T47D (cell line): ENCODE measurements around the gene IVL.

Experiments used
- DNase-seq, 2 experiments: peaks; one replicate each; pipeline versions ENCODE4 v3.0.0 to v3.0.0-alpha.2; 2011 to 2012; ENCODE audit warnings: low read depth in 1 of 2, low spot score in 1 of 2
- JUND ChIP-seq: IDR thresholded peaks from 2 replicates; pipeline ENCODE4 v1.6.1; 2012; ENCODE audit warnings: low read depth
- in situ Hi-C: cut with HindIII; loops from 2 replicates; pipeline ENCODE4 v1.10.0; 2016; ENCODE audit warnings: low sequenced_read_pairs, low pct_unique_long_range_greater_than_20kb

IVL gene

DNA sequence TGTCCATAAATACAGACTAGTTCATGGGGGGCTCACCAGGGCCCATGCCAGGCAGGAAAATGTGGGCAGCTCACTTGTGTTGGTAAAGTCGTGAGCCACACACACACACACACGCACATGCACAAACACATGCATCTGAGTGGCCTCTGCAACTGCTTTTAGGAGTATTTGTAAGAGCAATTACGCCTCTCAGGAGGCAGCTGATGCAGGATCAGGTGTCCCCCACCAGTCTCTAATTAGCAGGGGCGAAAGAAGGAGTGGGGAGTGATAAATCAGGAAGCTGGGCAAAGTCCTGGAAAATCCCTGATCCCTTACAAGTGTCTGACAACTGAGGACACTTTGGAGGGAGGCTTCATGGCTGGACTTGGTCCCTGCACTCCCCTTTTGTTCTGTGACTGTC is 5.7 kb upstream of the IVL start:
- no peak for DNase-seq
- in situ Hi-C loops, result no loop called here
- no peak for TF ChIP-seq JUND

DNA sequence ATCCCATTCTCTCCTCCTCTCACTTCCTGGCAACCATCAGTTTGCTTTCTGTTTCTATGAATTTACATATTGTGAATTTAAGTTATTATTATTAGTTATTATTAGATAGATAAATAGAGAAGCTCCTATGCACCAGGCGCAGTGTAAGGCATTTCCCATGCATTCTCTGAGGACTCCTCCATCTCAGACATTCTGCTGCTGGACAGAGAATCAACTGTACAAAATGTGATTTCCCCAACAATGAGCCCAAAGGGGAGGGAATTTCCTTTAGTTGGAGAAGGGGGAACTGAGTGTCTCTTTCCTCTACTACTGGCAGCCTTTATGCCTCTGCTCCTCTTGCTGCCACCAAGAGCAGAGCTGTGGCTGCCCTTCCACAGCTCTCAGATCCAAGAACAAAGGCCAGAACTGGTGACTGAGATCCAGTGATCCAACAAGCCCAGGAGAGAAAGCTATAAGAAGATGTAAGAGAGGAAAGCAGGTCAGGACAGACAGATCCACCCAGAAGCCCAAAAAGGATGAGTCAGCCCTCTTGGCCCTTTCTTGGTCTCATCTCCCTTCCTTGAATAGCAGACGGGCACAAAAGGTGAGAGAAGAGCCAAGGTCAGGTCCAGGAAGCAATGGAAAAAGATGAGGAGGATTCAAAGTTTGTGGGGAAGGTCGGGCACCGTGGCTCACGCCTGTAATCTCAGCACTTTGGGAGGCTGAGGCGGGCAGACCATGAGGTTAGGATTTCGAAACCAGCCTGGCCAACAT is 3.5 kb upstream of the IVL start:
- TF ChIP-seq JUND, result no peak
- in situ Hi-C loops, result no loop called here
- DNase-seq, result no peak

DNA sequence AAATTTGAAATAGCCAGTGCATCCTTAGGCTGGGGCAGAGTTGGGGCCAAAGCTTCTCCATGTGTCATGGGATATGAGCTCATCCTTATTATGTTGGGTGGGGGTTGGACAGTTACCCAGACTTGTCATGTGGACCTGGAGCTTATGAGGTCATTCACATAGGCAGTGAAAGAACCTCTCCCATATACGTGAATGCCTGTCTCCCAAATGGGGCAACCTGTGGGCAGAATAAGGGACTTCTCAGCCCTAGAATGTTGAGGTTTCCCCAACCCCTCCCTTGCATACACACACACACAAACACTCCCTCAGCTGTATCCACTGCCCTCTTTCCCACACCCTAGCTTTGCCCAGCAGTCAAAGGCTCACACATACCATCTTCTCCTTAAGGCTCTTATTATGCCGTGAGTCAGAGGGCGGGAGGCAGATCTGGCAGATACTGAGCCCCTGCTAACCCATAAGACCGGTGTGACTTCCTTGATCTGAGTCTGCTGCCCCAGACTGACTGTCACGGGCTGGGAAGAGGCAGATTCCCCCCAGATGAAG is 2.3 kb upstream of the IVL start:
- peak in 1 of 2 experiments; percentile 56 for DNase-seq
- no peak for TF ChIP-seq JUND
- in situ Hi-C loops, result no loop called here

DNA sequence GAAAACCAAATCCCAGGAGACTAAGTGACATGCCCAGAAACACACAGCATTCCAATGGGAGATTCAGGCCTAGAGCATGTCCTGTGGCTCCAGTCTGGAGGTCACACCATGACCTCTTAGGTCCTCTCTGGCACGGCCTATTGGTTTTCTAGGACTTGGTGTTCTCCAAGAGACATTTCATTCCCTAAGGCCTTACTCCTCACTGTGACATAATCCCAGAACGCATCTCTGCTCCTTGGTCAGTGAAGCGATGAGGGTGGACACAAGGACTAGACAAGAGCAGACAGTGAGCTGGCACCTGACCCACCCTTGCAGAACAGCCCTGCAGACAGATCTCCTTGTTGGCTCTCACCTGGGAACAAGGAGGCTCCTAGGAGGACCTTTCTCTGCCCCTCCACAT is 860 bp downstream of the IVL start:
- no peak for TF ChIP-seq JUND
- in situ Hi-C loops, result no loop called here
- DNase-seq, result no peak

DNA sequence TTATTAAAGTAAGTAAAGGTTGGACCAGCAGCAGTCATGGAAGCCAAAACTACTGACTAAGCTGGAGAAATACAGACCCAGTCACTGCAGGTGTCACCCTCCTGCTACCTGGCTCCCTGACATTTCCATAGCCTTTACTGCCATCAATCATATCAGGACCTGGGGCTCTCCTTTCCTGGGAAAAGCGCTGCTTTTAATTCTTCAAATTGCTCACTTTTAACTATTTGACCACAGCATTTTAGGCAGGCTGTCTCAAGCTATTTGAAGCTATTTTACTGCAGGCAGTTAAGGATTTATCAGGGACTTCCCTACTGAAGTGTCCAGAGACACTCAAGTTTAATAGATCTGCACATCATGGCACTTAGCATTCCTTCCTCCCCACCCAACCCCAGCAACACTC is 4.1 kb downstream of the IVL start:
- TF ChIP-seq JUND, result no peak
- no peak for DNase-seq
- in situ Hi-C loops, result no loop called here

DNA sequence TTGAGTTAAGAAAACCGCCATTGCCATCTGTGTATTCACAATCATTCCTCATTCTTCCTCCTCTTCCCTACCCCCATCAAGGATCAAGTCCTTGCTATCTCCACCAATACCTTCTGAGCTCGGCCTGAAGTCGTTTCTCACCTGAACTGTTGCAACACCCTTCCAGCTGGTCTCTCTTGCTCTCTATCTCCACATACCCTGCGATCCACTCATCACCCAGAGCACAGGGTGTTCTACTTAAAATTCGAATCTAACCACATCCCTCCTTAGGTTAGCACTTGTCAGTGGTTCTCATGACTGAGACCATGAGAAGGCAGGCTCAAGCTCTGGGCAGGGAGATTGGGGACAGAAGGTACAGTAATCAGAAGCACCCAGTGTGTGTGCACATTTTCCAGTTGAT is 4.6 kb downstream of the IVL start:
- in situ Hi-C loops, result no loop called here
- TF ChIP-seq JUND, result no peak
- no peak for DNase-seq

DNA sequence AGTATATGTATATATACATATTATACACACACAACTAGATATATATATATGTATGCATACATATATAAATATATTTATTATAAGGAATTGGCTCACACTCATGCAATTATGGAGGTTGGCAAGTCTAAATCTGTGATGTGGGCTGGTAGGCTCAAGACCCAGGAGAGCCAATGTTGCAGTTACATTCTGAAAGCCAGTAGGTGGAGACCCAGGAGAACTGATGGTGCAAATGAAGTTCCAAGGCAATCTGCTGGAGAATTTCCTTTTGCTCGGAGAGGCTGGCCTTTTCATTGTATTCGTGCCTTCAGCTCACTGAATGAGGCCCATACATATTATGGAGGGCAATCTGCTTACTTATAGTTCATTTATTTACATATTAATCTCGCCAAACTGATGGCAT is 9.4 kb downstream of the IVL start:
- peak in 1 of 2 experiments; percentile 70 for DNase-seq
- in situ Hi-C loops, result no loop called here
- TF ChIP-seq JUND, result no peak

DNA sequence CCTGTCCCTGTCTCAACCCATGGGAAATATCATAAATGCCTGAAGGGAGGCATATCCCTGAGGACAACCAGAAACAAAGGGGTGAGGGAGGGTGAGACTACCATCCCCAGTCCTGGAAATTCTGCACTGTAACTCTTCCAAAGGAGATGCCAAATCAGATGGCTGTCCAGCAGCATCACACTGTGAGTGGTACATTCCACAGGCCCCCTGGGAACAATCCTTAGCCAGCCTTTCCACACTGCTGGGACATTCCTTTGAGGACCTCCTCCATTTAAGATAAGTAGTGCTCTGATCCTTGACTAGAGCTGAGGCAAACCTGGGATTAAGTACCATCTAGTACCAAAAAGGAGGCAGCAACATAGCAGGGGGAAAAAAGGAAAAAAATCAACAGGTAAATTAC is 10.7 kb downstream of the IVL start:
- in situ Hi-C loops, result no loop called here
- DNase-seq, result no peak
- no peak for TF ChIP-seq JUND

DNA sequence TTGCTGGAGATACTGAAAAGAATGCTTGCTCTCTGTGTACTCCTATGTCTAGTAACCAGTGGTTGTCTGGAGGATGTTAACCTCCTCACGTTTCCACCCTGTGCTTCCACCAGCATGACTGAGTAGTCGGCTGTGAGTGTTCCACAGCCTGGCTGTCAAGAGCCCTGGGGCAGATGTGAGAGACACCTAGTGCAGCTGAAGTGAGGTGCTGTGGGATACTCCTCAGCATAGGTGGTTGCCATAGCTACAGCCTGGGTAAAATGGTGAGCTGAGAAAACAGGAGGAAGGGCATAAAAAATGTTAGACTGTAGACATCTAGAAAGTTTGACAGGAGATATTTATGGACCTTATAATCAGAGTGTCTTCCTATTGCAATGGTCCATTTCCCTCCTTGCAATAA is 15.8 kb downstream of the IVL start:
- peak in 1 of 2 experiments; percentile 58 for DNase-seq
- in situ Hi-C loops, result no loop called here
- TF ChIP-seq JUND, result no peak

DNA sequence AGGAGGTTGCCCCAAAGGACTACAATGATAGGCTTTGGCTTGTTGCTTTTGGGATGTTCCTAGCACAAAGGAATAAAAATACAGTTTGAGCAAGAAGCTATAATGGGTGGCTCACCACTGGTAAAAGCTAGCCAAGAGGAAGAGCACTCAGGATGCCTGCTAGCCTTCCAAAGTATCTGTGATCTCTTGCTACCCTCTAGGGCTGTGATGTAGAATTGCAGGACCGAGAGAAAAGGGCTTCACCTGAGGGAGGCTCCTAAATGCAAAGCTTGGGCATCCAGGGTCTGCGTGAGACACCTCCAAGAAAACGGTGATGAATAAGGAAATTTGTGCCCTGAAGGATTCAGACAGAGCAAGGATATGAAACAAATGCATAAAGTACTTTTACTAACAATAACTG is 17.7 kb downstream of the IVL start:
- in situ Hi-C loops, result no loop called here
- TF ChIP-seq JUND, result no peak
- DNase-seq, result peak; percentile 39 to 86

DNA sequence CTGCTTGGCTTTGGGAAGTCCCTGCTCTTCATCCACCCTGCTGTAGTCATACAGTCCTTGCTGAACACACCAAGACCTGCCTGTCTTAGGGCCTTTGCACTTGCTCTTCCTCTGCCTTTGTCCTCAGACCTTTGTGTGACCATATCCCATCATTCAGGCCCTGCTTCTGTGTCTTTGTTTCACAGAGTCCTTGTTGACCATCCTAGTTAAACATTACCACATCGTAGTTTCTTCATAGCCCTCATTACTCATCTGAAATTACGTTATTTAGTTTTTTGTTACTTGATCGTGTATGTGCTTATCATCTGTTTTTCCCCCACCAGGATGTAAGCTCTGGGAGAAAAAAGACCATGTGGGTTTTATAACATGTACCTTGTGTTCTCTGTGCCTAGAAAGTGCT is 20.3 kb downstream of the IVL start:
- TF ChIP-seq JUND, result no peak
- in situ Hi-C loops, result no loop called here
- DNase-seq, result no peak

DNA sequence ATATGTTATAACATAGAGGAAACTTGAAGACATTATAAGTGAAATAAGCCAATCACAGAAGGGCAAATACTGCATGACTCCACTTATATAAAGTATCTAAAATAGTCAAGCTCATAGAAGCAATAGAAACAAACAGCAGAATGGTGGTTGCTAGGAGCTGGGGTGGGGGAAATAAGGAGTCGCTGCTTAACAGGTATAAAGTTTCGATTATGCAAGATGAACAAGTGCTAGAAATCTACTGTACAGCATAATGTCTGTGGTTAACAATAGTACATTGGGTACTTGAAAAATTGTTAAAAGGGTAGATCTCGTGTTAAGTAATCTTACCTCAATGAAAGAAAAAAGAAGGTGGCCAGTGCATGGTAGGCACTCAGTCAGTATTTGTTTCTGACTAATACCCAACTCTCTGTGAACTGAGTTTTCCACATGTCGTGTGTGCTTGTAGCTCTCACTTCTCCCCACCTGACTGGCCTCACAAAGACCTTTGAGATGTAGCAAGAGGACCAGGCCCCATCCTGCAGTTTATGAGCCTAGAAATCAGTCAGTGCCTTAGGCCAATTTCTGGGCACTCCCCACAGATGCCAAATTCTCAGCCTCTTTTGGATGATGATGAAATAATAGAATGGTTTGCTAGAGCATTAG is 23.9 kb downstream of the IVL start:
- in situ Hi-C loops, result no loop called here
- TF ChIP-seq JUND, result no peak
- no peak for DNase-seq

DNA sequence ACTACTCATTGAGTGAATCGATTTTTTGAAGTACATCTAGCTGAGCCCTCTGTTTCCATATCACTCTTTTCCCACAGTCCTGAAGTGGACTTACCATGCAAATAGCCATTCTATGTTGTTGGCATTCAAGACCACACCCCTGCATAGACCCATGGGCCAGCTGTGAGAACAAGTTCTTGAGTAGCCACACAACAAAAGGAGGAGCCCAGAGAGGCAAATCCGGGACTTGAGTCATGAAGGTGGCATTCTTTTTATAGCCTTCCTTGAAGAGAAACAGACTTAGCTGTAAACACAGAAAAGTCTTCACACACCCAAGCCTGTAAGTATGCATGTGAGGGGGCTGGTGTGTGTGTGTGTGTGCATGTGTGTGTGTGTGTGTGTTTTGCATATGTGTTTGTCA is 24.9 kb downstream of the IVL start:
- in situ Hi-C loops, result no loop called here
- DNase-seq, result no peak
- TF ChIP-seq JUND, result no peak
